Liver (tissue), 3 donors: ENCODE results near the gene ABHD16B.

Experiments
- SP1 ChIP-seq: IDR thresholded peaks from 2 replicates; pipeline ENCODE4 v1.6.1; 2018; ENCODE audit warnings: antibody characterized with exemption, mild to moderate bottlenecking
- TAF1 ChIP-seq: conservative IDR thresholded peaks from 2 replicates; pipeline ENCODE4 v1.6.1; 2016; ENCODE audit warnings: antibody characterized with exemption, mild to moderate bottlenecking
- TF ChIP-seq, protein P1 (sequence below): fragments of 150-350 bp; IDR thresholded peaks from 2 replicates; pipeline ENCODE4 v1.5.1; 2017; ENCODE audit warnings: improper control_type of control experiment, low read depth, low read length; ENCODE audit not compliant: missing input control
- donor health status: healthy.
- donor health status: healthy.

- TF ChIP-seq, protein P1, sequence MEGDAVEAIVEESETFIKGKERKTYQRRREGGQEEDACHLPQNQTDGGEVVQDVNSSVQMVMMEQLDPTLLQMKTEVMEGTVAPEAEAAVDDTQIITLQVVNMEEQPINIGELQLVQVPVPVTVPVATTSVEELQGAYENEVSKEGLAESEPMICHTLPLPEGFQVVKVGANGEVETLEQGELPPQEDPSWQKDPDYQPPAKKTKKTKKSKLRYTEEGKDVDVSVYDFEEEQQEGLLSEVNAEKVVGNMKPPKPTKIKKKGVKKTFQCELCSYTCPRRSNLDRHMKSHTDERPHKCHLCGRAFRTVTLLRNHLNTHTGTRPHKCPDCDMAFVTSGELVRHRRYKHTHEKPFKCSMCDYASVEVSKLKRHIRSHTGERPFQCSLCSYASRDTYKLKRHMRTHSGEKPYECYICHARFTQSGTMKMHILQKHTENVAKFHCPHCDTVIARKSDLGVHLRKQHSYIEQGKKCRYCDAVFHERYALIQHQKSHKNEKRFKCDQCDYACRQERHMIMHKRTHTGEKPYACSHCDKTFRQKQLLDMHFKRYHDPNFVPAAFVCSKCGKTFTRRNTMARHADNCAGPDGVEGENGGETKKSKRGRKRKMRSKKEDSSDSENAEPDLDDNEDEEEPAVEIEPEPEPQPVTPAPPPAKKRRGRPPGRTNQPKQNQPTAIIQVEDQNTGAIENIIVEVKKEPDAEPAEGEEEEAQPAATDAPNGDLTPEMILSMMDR = no peak
- TF ChIP-seq SP1 = no peak
- TF ChIP-seq TAF1 = no peak
Observed at GRCh38 chr20:63829945-63830835, 31.1 kb upstream of the ABHD16B start.
